ENCODE results near the gene PCCA.

The PCCA gene

GRCh38 chr13:100403675-100404074 is 314.8 kb downstream of the PCCA start:
- Histone ChIP-seq H3K79me1 (replicated peaks; ENCODE audit: low read length, poor library complexity, severe bottlenecking) (peaks cover 14% of the 10 kb centered on the region), H3K27ac (ENCODE audit: low read length, poor library complexity, severe bottlenecking) (no peak overlapping the region), H2AK5ac (ENCODE audit: low read length, severe bottlenecking) (no peak overlapping the region), H4K8ac (ENCODE audit: low read length) (no peak overlapping the region), H3K4me2 (ENCODE audit: low read length, poor library complexity, severe bottlenecking) (no peak overlapping the region), H3K14ac (ENCODE audit: low read length in 2 of 2) (no peak overlapping the region), H3K18ac (ENCODE audit: low read depth in 1 of 2, low read length in 2 of 2) (no peak overlapping the region), H2BK120ac (ENCODE audit: low read depth, low read length) (no peak overlapping the region), H2BK15ac (ENCODE audit: low read depth, poor library complexity, severe bottlenecking) (no peak overlapping the region), H3K4ac (ENCODE audit: low read depth in 1 of 2, low read length in 2 of 2) (no peak overlapping the region), H2BK5ac (ENCODE audit: low read depth, low read length, poor library complexity, severe bottlenecking) (no peak overlapping the region), H3K9me3 (ENCODE audit: control insufficient read depth, low read length) (peaks cover 21% of the 10 kb centered on the region), H4K91ac (ENCODE audit: low read length) (no peak overlapping the region), H2BK12ac (ENCODE audit: low read length in 2 of 2) (no peak overlapping the region), H3K27me3 (ENCODE audit: control insufficient read depth in 1 of 2, insufficient read depth in 1 of 2, low read length in 2 of 2) (no peaks in the 10 kb centered on the region), H2AFZ (ENCODE audit: low read depth, low read length) (no peak overlapping the region), H3K4me1 (ENCODE audit: control insufficient read depth, insufficient read depth, low read depth, low read length) (no peaks in the 10 kb centered on the region), H3K9ac (ENCODE audit: low read length) (no peak overlapping the region), H3K23ac (ENCODE audit: low read length in 2 of 2) (no peak overlapping the region), H3K36me3 (ENCODE audit: control insufficient read depth in 1 of 2, insufficient read depth in 2 of 2, low read depth in 1 of 2, low read length in 2 of 2) (peaks cover 18 to 19% of the 10 kb centered on the region in 2 experiments), H3K4me3 (ENCODE audit: insufficient read depth in 1 of 2, low read depth in 1 of 2, low read length in 2 of 2) (no peak overlapping the region)
- 77% methylated on average over 6 of the region's 6 CpGs for WGBS
- no peak for DNase-seq

GRCh38 chr13:100409132-100409531 is 320.2 kb downstream of the PCCA start:
- 98% methylated on average over 5 of the region's 5 CpGs for WGBS
- Histone ChIP-seq H3K4ac (ENCODE audit: low read depth in 1 of 2, low read length in 2 of 2) (no peak overlapping the region), H3K27ac (ENCODE audit: low read length, poor library complexity, severe bottlenecking) (no peak overlapping the region), H3K79me1 (replicated peaks; ENCODE audit: low read length, poor library complexity, severe bottlenecking) (peaks cover 15% of the 10 kb centered on the region), H3K18ac (ENCODE audit: low read depth in 1 of 2, low read length in 2 of 2) (no peak overlapping the region), H2BK15ac (ENCODE audit: low read depth, poor library complexity, severe bottlenecking) (no peak overlapping the region), H2BK12ac (ENCODE audit: low read length in 2 of 2) (no peak overlapping the region), H3K4me2 (ENCODE audit: low read length, poor library complexity, severe bottlenecking) (no peak overlapping the region), H4K8ac (ENCODE audit: low read length) (no peak overlapping the region), H2BK5ac (ENCODE audit: low read depth, low read length, poor library complexity, severe bottlenecking) (no peak overlapping the region), H3K4me3 (ENCODE audit: insufficient read depth in 1 of 2, low read depth in 1 of 2, low read length in 2 of 2) (peak overlapping the region in 1 of 2 experiments; percentile 31), H3K36me3 (ENCODE audit: control insufficient read depth in 1 of 2, insufficient read depth in 2 of 2, low read depth in 1 of 2, low read length in 2 of 2) (peaks cover 29 to 33% of the 10 kb centered on the region in 2 experiments), H2AFZ (ENCODE audit: low read depth, low read length) (no peak overlapping the region), H3K9ac (ENCODE audit: low read length) (no peak overlapping the region), H2AK5ac (ENCODE audit: low read length, severe bottlenecking) (no peak overlapping the region), H3K4me1 (ENCODE audit: control insufficient read depth, insufficient read depth, low read depth, low read length) (no peaks in the 10 kb centered on the region), H3K9me3 (ENCODE audit: control insufficient read depth, low read length) (peaks cover 52% of the 10 kb centered on the region), H4K91ac (ENCODE audit: low read length) (no peak overlapping the region), H3K14ac (ENCODE audit: low read length in 2 of 2) (no peak overlapping the region), H3K23ac (ENCODE audit: low read length in 2 of 2) (no peak overlapping the region), H3K27me3 (ENCODE audit: control insufficient read depth in 1 of 2, insufficient read depth in 1 of 2, low read length in 2 of 2) (no peaks in the 10 kb centered on the region), H2BK120ac (ENCODE audit: low read depth, low read length) (no peak overlapping the region)
- peak; percentile 28 for DNase-seq

GRCh38 chr13:100423375-100423774 is 334.5 kb downstream of the PCCA start:
- peak; percentile 25 for DNase-seq
- Histone ChIP-seq H2AK5ac (ENCODE audit: low read length, severe bottlenecking) (peak overlapping the region; percentile 32), H2BK12ac (ENCODE audit: low read length in 2 of 2) (no peak overlapping the region)

GRCh38 chr13:100428986-100429385 is 340.1 kb downstream of the PCCA start:
- Histone ChIP-seq H3K4me2 (ENCODE audit: low read length, poor library complexity, severe bottlenecking) (no peak overlapping the region), H2BK12ac (ENCODE audit: low read length in 2 of 2) (no peak overlapping the region), H3K4me3 (ENCODE audit: insufficient read depth in 1 of 2, low read depth in 1 of 2, low read length in 2 of 2) (no peak overlapping the region), H3K18ac (ENCODE audit: low read depth in 1 of 2, low read length in 2 of 2) (no peak overlapping the region), H3K36me3 (ENCODE audit: control insufficient read depth in 1 of 2, insufficient read depth in 2 of 2, low read depth in 1 of 2, low read length in 2 of 2) (peaks cover 5 to 21% of the 10 kb centered on the region in 2 experiments), H3K4ac (ENCODE audit: low read depth in 1 of 2, low read length in 2 of 2) (no peak overlapping the region), H3K23ac (ENCODE audit: low read length in 2 of 2) (no peak overlapping the region), H2BK120ac (ENCODE audit: low read depth, low read length) (no peak overlapping the region), H3K79me1 (replicated peaks; ENCODE audit: low read length, poor library complexity, severe bottlenecking) (peaks cover 19% of the 10 kb centered on the region), H2BK5ac (ENCODE audit: low read depth, low read length, poor library complexity, severe bottlenecking) (no peak overlapping the region), H4K8ac (ENCODE audit: low read length) (no peak overlapping the region), H3K27me3 (ENCODE audit: control insufficient read depth in 1 of 2, insufficient read depth in 1 of 2, low read length in 2 of 2) (no peaks in the 10 kb centered on the region), H4K91ac (ENCODE audit: low read length) (no peak overlapping the region), H3K9ac (ENCODE audit: low read length) (no peak overlapping the region), H3K4me1 (ENCODE audit: control insufficient read depth, insufficient read depth, low read depth, low read length) (no peaks in the 10 kb centered on the region), H3K9me3 (ENCODE audit: control insufficient read depth, low read length) (no peaks in the 10 kb centered on the region), H3K14ac (ENCODE audit: low read length in 2 of 2) (no peak overlapping the region), H2AFZ (ENCODE audit: low read depth, low read length) (no peak overlapping the region), H3K27ac (ENCODE audit: low read length, poor library complexity, severe bottlenecking) (no peak overlapping the region), H2BK15ac (ENCODE audit: low read depth, poor library complexity, severe bottlenecking) (no peak overlapping the region), H2AK5ac (ENCODE audit: low read length, severe bottlenecking) (no peak overlapping the region)
- DNase-seq: no peak
- WGBS: 93% methylated on average over 3 of the region's 3 CpGs

More at GRCh38 chr13:100423375-100423774, 334.5 kb downstream of the PCCA start:
- Histone ChIP-seq H4K91ac (ENCODE audit: low read length) (no peak overlapping the region), H3K4me3 (ENCODE audit: insufficient read depth in 1 of 2, low read depth in 1 of 2, low read length in 2 of 2) (no peak overlapping the region), H4K8ac (ENCODE audit: low read length) (no peak overlapping the region), H2BK120ac (ENCODE audit: low read depth, low read length) (no peak overlapping the region), H3K27me3 (ENCODE audit: control insufficient read depth in 1 of 2, insufficient read depth in 1 of 2, low read length in 2 of 2) (no peaks in the 10 kb centered on the region), H3K9me3 (ENCODE audit: control insufficient read depth, low read length) (no peaks in the 10 kb centered on the region), H3K23ac (ENCODE audit: low read length in 2 of 2) (no peak overlapping the region), H3K79me1 (replicated peaks; ENCODE audit: low read length, poor library complexity, severe bottlenecking) (peaks cover 19% of the 10 kb centered on the region), H3K9ac (ENCODE audit: low read length) (no peak overlapping the region), H3K4ac (ENCODE audit: low read depth in 1 of 2, low read length in 2 of 2) (no peak overlapping the region), H2BK15ac (ENCODE audit: low read depth, poor library complexity, severe bottlenecking) (no peak overlapping the region), H3K14ac (ENCODE audit: low read length in 2 of 2) (no peak overlapping the region), H3K36me3 (ENCODE audit: control insufficient read depth in 1 of 2, insufficient read depth in 2 of 2, low read depth in 1 of 2, low read length in 2 of 2) (peaks cover 5 to 6% of the 10 kb centered on the region in 2 experiments), H3K27ac (ENCODE audit: low read length, poor library complexity, severe bottlenecking) (no peak overlapping the region), H2AFZ (ENCODE audit: low read depth, low read length) (no peak overlapping the region), H3K18ac (ENCODE audit: low read depth in 1 of 2, low read length in 2 of 2) (no peak overlapping the region), H2BK5ac (ENCODE audit: low read depth, low read length, poor library complexity, severe bottlenecking) (no peak overlapping the region), H3K4me1 (ENCODE audit: control insufficient read depth, insufficient read depth, low read depth, low read length) (no peaks in the 10 kb centered on the region), H3K4me2 (ENCODE audit: low read length, poor library complexity, severe bottlenecking) (no peak overlapping the region)
- WGBS: 100% methylated on average over 2 of the region's 2 CpGs

Data from mesenchymal stem cell (in vitro differentiated cells and primary cell).